NCI-H2029 treated with DMSO at 0.1 percent for 48 hours (cell line): ENCODE results near the gene SPACA6.
A peak's percentile ranks its signal among the peaks of the same experiment; 100 is the strongest.

Experiments
- DNase-seq: peaks from one replicate; lab custom pipeline; 2025; lab: John Stamatoyannopoulos, UW

Gene SPACA6

DNA sequence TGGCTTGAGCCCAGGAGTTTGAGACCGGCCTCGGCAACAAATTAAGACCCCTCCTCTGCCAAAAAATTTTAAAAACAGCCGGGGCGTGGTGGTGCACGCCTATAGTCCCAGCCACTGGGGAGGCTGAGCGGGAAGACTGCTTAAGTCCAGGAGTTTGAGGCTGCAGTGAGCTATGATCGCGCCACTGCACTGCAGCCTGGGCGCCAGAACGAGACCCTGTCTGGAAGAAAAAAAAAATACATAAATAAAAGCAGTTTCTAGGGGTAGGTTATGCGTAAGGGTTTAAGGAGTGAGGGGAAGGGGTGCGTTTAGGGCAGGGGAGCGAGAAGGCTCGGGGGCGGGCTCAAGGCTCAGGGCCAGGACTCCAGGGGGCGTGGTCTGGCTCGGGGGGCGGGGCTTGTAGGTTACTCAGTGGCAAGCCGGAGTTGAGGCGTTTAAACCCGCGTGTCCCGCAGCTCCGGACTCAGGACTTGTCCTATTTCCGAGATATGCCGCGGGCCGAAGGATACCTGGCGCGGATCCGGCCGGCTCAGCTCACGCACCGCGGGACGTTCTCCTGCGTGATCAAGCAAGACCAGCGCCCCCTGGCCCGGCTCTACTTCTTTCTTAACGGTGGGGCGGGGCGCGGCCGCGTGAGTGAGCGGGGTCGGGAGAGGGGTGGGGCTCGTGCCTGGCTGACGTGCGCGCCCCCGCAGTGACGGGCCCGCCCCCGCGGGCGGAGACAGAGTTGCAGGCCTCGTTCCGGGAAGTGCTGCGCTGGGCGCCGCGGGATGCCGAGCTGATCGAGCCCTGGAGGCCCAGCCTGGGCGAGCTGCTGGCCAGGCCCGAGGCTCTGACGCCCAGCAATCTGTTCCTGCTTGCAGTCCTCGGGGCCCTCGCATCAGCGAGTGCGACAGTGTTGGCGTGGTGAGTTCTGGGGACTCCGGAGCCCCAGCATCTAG, 10.7 kb downstream of the SPACA6 start:
- peak; percentile 11 for DNase-seq

DNA sequence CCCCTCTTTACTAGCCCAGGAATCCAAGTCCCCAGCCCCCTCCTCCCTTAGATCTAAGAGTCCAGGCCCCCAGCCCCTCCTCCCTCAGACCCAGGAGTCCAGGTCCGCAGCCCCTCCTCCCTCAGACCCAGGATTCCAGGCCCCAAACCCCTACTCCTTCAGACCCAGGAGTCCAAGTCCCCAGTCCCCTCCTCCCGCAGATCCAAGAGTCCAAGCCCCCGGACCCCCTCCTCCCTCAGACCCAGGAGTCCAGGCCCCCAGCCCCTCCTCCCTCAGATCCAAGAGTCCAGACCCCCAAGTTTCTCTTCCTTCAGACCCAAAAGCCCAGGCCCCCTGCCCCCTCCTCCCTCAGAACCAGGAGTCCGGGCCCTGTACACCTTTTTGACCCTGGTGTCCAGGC, 11.5 kb downstream of the SPACA6 start:
- no peak for DNase-seq

DNA sequence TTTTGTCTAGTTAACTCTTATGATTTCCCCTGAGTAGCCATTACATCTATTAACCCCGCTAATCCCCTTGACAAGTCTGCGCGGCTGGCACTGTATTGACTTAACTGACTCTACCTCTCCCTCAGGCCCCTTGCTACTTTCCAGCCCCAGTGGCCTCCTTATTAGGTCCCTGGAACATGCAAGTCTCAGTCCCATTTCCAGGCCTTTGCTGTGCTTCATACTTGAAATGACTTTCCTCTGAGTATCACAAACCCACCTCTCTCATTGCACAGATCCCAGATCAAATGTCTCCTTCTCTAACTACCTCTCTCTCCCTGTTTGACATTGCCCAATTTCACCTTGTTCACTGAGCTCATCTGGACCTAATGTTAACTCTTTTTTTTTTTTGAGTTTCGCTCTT, 13.2 kb downstream of the SPACA6 start:
- no peak for DNase-seq

DNA sequence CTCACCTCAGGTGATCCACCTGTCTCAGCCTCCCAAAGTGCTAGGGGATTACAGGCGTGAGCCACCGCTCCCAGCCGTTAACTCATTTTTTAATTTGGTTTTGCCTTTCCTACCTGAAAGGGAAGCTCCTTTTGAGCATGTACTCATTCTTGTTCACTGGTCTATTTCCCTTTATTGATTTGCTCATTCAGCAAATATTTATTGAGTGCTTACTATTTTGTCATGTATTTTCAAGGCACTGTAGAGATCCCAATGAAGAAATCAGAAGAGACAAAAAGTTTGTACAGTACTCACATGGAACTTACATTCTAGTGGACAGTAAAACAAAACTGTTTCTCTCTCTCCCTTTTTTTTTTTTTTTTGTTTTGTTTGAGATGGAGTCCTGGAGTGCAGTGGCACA, 13.8 kb downstream of the SPACA6 start:
- DNase-seq = no peak

DNA sequence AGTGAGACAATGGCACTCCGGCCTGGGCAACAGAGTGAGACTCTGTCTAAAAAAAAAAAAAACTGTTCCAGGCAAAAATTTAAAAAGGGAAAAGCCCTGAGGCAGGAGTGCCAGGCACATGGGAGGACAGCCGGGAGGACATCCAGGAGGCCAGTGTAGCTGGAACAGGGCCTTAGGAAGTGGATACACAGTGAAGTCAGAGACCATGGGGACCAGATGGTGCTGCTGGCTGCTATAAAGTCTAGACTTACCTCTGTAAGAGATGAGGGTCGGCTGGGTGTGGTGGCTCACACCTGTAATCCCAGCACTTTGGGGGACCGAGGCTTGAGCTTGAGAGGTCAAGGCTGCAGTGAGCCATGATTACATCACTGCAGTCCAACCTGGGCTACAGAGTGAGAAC, 15.7 kb downstream of the SPACA6 start:
- no peak for DNase-seq

DNA sequence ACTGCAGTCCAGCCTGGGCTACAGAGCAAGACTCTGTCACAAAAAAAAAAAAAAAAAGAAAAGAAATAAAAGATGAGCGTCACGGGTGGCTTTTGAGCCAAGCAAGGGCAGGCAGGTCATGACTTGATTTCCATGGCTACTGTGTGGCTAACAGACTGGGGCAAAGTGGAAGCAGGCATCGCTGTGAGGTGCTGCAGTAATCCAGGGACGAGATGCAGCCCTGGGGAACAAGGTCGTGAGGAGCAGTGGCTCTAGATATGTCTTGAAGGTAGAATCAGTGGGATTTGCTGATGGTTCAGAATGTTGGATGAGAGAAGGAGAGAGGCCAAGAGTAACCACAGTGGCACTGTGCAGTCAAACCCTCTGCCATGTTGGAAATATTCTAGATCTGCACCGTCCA, 16.4 kb downstream of the SPACA6 start:
- DNase-seq = no peak

DNA sequence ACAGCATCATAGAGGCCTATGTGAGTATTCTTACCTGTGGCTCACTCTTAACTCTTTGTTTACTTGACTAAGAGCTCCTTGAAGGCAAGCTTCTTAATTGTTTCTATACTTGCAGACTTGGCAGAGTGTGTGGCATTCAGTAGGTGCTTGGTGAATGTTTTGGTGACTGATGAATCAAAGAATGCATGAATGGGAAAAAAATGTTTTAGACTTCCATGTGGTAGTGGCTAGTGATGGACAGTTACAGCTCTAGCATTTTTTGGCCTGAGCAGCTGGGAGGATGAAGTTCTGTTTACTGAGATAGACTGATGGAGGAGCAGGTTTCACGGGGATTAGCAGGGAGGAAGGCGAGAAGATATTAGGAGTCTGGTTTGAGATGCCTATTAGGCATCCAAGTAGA, 17.0 kb downstream of the SPACA6 start:
- DNase-seq = no peak

DNA sequence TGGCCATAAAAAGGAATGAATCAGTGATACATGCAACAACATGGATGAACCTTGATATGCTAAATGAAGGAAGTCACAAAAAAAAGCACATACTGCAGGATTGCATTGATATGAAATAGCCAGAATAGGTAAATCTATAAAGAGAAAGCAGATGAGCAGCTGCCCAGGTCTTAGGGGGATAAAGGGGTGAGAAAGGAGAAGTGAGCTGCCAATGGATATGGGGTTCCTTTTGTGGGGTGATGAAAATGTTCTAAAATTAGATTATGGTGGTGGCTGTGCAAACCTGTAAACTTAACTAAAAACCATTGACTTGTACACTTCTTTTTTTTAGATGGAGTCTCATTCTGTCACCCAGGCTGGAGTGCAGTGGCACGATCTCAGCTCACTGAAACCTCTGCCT, 18.6 kb downstream of the SPACA6 start:
- DNase-seq = no peak

DNA sequence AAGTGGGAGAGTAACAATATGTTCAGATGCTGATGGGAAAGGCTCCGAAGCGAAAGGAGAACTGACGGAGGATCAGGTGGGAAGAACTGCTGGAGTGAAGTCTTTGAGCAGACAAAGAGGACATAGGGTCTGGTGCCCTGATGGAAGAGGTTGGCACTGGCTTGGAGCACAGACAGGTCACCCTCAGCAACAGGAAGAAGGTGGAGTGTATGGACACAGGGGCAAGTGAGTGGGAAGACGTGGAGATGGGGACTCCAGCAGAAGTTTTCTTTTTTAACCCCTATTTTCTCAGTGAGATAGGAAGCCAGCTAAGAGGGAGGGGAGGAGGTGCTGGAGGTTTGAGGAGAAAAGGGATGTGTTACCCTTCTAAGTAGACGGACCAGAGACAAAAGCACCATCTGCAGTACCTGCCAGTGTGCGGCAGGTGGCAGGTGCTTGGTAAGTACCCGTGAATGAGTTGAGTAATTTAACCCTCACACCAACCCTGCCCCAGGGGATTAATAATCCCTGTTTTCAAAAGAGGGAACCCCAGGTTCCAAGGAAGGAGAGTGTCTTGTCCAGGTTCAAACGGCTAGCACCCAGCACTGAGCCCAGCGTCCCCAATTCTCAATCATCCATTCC, 19.4 kb downstream of the SPACA6 start:
- DNase-seq = no peak

DNA sequence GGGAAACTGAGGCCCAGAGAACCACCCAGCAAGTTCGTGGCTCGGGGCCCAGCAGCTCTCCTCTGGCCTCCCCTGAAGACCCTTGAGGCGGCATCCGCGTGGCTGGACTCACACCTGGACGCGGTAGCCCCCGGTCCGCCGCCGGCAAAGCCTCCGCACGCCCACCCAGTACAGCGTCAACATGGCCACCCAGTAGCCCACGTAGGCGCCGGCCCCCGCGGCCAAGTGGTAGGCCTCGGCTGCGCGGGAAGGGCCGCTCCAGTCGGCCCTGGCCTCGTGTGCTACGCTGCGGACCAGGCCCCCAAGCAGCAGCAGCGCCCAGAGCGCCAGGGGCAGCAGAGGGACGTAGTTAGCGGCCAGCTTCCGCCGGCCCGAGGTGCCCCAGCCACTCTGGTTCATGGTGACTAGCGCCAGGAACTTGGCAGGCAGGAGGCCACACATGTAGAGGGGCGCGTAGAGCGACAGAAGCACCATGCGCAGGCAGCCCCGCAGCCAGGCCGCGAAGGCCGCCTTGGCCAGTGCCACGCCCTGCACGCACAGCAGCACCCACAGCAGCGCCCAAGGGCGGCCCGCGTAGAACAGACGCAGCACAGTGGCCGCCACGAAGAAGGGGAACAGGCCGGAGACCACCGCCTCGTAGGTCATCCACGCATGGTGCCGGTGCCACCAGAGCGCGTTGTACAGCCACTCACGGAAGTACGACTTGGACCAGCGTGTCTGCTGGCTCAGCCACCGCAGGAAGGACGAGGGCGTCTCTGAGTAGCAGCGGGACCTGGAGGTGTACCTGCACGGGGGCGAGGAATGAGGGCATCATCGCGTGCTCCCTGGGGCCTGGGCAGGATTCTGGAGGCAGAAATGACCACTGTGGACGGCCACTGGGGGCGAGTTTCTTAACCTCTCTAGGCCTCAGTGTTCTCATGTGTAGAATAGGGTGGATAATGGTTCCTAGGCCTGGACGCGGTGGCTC, 20.5 kb downstream of the SPACA6 start:
- no peak for DNase-seq

DNA sequence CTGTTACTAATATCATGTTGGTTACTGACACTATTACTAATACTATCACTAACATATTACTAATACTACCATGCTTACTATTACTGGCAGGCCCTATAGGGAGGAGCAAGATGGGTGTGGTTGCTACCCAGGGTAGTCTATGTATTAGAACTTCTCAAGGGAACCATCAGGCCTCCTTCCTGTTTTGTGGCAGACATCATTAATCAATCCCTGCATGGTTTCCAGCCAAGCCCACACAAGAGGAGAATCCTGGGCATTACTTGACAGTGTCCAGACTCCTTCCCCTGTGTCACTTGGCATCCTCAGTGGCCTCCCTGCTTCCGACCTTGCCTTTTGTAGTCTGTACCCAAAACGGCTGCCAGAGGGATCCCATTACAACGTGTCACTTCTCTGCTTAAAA, 21.7 kb downstream of the SPACA6 start:
- DNase-seq = no peak

DNA sequence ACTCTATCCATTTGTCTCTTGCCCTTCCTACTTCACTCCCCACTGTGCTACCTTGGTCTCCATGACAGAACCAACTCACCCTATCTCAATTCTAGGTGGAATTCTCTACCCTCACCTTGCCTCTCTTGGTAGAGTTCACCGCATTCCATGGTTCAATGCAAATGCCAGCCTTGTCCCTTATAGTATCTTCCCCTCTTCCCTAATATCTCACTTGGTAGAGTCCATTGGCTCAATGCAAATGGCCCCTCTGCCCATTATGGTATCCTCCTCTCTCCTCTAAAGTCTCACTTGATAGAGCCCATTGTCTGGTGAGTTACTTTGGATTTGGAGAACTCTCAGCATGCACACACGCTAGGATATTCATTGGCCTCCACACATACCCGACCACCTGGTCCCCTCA, 22.7 kb downstream of the SPACA6 start:
- DNase-seq = no peak

DNA sequence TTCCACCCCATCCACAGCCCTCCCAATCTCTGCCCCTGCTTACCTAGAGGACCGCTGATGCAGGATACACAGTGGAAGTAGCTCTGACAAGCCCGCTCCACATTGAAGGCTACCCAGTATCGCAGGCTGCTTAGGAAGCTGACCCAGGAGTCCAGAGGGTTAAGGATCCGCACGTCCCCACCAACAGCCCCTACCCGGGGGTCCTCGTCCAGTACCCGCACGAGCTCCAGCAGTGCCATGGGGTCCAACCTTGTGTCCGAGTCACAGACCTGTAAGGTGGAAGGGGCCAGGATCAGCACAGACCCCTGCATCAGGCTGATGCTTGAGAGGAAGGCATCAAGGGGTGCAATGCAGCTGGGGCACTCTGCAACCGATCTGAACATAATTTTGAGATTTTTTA, 23.8 kb downstream of the SPACA6 start:
- no peak for DNase-seq

DNA sequence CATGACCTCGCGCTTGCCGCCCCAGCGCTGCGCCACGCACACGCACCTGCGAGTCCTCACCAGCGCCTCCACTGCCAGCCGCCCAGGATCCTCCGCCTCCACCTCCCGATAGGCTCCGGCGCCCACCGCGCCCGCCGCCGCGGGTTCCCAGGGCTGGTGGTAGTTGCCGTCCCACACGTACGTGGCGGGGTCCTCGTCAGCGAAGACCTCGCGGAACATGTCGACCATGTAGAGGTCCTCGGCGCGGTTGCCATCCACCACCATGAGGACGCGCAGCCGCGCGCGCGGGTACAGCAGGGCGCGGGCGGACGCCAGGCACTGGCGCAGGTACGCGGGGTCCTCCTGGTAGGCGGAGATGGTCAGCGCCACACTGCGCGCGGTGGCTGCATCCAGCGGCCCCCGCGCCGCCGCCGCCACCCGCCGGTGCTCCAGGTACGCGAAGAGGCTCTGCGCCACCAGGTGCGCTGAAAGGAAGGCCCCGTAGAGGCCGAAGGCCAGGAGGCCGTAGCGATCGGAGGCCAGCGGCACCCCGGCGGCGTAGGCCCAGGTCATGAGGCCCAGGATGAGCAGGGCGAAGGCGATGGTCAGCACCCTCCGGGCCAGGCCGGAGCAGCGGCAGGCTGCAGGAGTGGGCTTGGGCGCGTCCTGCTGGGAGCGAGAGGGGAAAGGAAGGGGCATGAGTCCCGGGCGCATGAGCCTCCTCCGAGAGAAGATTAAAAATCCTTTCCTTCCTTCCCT, 26.3 kb downstream of the SPACA6 start:
- no peak for DNase-seq

DNA sequence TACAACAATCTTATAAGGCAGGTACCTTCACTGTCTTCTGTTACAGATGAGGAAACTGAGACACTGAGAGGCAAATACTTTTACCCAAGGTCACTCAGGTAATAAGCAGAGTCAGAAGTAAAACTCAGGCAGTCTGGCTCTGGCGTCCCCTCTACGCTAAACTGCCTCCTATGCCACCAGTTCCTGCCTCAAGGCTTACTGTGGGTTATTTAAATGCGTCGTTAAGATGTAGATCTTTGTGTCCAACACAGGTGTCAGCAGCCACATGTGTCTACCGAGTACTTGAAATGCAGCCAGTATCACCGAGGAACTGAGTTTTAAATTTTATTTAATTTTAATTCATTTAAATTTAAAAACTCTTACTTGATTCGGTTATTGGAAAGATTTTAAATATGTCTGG, 28.8 kb downstream of the SPACA6 start:
- DNase-seq = no peak

DNA sequence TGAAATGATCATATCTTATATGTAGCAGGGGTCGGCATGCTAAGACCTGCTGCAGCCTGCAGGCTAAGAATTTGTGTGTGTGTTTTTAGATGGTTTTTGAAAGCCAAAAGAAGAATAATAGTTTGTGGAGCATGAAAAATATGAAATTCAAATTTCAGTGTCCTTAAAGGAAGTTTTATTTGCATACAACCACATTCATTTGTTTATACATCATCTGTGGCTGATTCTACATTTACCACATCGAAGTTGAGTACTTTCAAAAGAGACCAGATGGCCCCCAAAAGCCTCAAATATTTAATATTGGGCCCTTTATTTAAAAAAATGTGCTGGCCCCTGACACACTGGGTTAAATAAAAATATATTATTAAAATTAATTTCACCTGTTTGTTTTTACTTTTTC, 29.4 kb downstream of the SPACA6 start:
- DNase-seq = no peak

DNA sequence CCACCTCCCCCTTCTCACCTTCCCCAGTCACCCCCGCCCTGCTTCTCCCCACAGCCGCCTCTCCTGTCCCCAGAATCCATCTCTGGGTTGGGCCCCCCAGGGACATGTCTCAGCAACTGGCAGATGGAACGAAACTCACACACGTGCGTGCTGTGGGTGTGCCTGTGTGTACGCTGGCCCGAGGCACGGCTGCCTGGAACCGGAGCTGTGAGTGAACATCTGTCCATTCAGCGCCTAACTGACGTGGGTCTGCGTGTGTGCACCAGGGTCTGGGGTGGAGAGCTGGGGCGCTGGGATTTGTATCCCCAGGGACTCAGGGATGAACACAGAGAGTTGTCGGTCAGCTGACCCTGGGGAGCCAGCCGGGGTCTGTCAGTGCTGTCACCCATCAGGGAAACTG, 31.4 kb downstream of the SPACA6 start:
- DNase-seq = no peak

DNA sequence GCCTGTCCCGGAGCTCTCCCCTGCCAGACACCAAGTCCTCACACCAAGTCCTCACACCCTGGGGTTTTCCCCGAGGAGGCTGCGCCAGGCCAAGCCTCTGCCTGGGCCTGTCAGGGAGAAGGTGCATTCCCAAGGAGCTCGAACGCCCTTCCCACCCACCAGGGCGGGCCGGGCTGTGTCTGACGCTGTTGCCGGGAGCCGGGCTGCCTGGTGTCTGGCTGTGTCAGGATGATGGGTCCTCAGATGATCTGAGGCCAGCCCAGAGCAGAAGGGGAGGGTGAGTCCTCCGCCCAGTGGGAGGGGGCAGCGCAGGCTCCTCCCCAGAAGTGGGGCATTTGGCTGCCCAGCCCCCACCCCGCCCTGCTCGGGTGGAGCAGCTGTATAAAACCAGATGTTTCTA, 32.9 kb downstream of the SPACA6 start:
- DNase-seq = no peak

DNA sequence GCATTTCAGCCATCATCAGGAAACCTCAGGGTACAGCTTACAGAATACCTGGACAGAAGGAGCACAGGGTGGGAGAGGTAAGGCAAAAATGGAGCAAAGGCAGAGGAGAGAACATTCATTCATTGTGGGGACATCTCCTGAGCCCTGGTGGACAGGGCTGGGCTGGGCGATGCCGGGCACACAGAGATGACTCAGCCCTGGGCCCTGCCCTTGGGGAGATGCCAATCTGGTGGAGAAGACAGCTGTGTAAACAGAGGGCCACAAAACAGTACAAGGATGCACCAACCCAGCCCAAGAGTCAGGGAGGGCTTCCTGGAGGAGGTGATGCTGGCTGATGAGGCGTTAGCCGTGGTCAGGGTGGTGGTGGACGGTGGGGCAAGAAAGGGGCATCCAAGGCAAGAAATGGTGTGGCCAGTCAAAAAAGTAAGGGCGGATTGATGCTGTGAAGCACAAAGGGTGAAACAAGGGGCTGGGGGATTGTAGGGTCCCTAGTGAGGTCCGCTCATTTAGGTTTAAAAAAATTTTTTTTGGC, 34.3 kb downstream of the SPACA6 start:
- DNase-seq = no peak

DNA sequence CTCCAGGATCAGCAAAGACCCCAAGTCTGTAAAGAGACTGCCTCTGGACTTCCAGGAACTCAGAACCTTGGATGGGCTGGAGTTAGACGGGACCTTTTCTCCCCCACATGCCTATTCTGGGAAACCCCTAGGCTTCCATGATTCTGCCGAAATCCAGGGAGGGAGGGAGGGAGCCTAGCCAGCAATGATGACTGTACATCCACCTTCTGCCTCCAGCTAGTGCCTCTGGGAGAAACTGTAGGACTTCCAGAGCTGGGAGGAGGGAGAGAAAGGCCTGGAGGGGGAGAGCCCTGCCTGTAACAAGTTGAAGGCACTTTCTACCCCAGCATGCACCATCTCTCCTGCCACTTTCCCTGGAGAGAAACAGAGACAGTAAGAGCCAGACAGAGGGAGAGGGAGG, 36.7 kb downstream of the SPACA6 start:
- DNase-seq = no peak

DNA sequence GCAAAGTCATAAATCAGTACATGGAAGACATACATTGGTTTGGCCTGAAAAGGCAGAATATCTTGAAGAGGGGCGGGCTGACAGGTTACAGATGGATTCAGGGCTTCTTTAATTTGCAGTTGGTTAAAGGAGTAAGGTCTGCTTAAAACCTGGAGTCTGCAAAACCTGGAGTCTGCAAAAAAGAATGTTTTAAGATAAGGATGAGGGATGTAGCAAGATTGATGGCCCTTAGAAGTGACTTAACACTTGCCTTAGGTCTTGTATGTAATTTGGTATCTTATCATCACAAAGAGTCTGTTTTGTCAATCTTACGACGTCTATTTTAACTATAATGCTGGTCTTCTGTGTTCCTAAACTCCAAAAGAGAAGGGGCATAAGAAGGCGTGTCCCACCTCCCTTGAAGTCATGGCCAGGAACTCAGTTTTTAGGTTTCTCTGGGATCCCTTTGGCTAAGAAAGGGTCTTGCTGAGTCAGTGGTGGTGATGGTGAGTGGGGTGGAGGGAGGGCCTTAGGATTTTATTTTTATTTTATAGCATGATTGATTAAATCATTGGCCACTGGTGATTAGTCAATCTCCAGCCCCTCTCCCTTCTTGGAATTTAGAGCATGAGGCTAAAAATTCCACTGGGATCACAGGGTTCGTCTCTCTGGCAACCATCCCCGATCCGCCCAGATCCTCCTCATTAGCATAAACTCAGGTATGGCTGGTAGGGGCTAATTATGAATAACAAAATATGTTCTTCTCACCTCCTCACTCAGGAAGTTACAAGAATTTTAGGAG, 40.8 kb downstream of the SPACA6 start:
- no peak for DNase-seq
